ENCODE data around the gene VWA5B1.

VWA5B1 gene

DNA sequence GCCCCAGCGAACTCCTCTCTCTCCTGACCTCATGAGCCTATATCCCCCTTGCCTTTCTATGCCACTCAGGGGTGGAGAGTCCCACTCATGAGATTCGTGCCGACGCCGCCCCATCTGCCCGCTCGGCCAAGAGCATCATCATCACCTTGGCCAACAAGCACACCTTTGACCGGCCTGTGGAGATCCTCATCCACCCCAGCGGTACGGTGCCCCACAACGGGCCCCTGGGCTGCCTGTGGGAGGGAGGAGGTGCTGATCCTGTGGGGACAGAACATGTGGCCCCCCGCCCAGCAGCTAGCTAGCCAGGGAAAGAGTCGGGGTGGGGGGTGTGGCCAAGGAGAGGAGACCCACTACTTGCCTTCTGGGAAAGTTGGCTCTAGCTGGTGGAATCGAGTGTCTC, 27.8 kb downstream of the VWA5B1 start:
- TF ChIP-seq Cebpa-rat (IDR thresholded peaks at IDR 0.05), result no peak
- Histone ChIP-seq H3K9ac (no peak overlapping the region), H3K27ac (no peak overlapping the region), H3K4me1 (peaks cover 16 to 24% (median 20%) of the 10 kb centered on the region in 10 experiments), H3K4me3 (no peak overlapping the region), H3K4me2 (no peak overlapping the region), H3K9me3 (replicated peaks in 1 of 11) (no peaks in the 10 kb centered on the region), H3K36me3 (no peaks in the 10 kb centered on the region), H4K20me1 (no peaks in the 10 kb centered on the region), H3K27me3 (peaks cover 0 to 5% (median 0%) of the 10 kb centered on the region in 11 experiments; a peak in 1 of 22 replicates)

DNA sequence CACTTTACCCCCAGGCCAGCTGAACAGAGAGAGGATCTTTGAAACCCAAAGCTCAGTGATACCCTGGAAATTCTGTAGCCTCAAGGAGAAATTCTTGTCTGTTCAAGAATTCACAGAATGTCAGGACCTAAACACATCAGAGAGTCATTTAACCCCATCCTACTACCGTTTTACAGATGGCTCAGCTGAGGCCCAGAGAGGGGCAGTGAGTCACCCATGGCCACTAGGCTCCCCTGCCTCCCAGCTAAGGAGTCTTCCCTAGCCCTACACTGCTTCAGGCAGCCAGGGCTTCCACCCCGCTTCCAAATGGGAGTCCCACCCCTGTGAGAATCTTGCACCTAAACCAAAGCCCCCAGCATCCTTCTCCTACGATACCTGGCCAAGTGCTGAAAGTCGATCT, 28.3 kb downstream of the VWA5B1 start:
- Histone ChIP-seq H3K4me2 (no peak overlapping the region), H3K4me3 (no peak overlapping the region), H4K20me1 (no peaks in the 10 kb centered on the region), H3K27ac (no peak overlapping the region), H3K9ac (no peak overlapping the region), H3K4me1 (peaks cover 16 to 24% (median 20%) of the 10 kb centered on the region in 10 experiments), H3K36me3 (no peaks in the 10 kb centered on the region), H3K9me3 (replicated peaks in 1 of 11) (no peaks in the 10 kb centered on the region), H3K27me3 (peaks cover 0 to 5% (median 0%) of the 10 kb centered on the region in 11 experiments; a peak in 1 of 22 replicates)
- no peak for TF ChIP-seq Cebpa-rat (IDR thresholded peaks at IDR 0.05)

- Histone ChIP-seq H4K20me1 (no peaks in the 10 kb centered on the region), H3K27me3 (peaks cover 0 to 5% (median 0%) of the 10 kb centered on the region in 11 experiments; a peak in 1 of 22 replicates), H3K4me3 (no peak overlapping the region), H3K4me1 (peaks cover 16 to 24% (median 20%) of the 10 kb centered on the region in 10 experiments), H3K36me3 (no peaks in the 10 kb centered on the region), H3K27ac (no peak overlapping the region), H3K9ac (no peak overlapping the region), H3K9me3 (replicated peaks in 1 of 11) (no peaks in the 10 kb centered on the region), H3K4me2 (no peak overlapping the region)
- TF ChIP-seq Cebpa-rat (IDR thresholded peaks at IDR 0.05), result no peak
Measured at GRCh38 chr1:20319456-20320220, 29.0 kb downstream of the VWA5B1 start.

GRCh38 chr1:20320704-20321103, 30.0 kb downstream of the VWA5B1 start:
- H3K4me1 ChIP-seq, result peaks cover 16 to 24% (median 20%) of the 10 kb centered on the region in 10 experiments
- no peaks in the 10 kb centered on the region for H4K20me1 ChIP-seq
- H3K27ac ChIP-seq, result no peak overlapping the region
- H3K36me3 ChIP-seq, result no peaks in the 10 kb centered on the region
- no peak for TF ChIP-seq Cebpa-rat (IDR thresholded peaks at IDR 0.05)
- no peak overlapping the region for H3K4me3 ChIP-seq
- H3K9me3 ChIP-seq (replicated peaks in 1 of 11), result no peaks in the 10 kb centered on the region
- H3K9ac ChIP-seq, result no peak overlapping the region
- peaks cover 0 to 5% (median 0%) of the 10 kb centered on the region in 11 experiments; a peak in 1 of 22 replicates for H3K27me3 ChIP-seq
- H3K4me2 ChIP-seq, result no peak overlapping the region

DNA sequence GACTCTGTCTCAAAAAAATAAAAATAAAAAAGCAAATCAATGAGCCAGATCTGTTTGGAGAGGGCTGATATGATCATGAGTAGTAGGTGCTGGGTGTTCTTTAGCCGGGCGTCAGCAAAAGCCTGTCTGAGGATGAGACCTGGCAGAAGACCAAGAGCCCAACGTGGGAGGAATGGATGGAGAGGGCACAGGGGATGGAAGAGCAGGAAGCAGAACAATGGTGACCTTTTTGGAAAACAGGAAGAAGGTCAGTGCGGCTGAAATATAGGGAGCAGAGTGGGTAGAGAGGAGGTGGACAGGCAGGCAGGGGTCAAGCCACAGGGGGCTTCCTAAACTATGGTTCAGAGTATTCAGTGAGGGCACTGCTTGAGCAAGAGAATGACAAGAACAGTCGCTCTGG, 30.9 kb downstream of the VWA5B1 start:
- H3K4me3 ChIP-seq, result no peak overlapping the region
- no peak overlapping the region for H3K27ac ChIP-seq
- peaks cover 16 to 24% (median 20%) of the 10 kb centered on the region in 10 experiments for H3K4me1 ChIP-seq
- H3K36me3 ChIP-seq, result no peaks in the 10 kb centered on the region
- H3K27me3 ChIP-seq, result peaks cover 0 to 5% (median 0%) of the 10 kb centered on the region in 11 experiments; a peak in 1 of 22 replicates
- no peaks in the 10 kb centered on the region for H3K9me3 ChIP-seq (replicated peaks in 1 of 11)
- no peak overlapping the region for H3K9ac ChIP-seq
- TF ChIP-seq Cebpa-rat (IDR thresholded peaks at IDR 0.05), result no peak
- H4K20me1 ChIP-seq, result no peaks in the 10 kb centered on the region
- H3K4me2 ChIP-seq, result peak overlapping the region; percentile 14 to 60 (median 51); a peak in 19 of 22 replicates

DNA sequence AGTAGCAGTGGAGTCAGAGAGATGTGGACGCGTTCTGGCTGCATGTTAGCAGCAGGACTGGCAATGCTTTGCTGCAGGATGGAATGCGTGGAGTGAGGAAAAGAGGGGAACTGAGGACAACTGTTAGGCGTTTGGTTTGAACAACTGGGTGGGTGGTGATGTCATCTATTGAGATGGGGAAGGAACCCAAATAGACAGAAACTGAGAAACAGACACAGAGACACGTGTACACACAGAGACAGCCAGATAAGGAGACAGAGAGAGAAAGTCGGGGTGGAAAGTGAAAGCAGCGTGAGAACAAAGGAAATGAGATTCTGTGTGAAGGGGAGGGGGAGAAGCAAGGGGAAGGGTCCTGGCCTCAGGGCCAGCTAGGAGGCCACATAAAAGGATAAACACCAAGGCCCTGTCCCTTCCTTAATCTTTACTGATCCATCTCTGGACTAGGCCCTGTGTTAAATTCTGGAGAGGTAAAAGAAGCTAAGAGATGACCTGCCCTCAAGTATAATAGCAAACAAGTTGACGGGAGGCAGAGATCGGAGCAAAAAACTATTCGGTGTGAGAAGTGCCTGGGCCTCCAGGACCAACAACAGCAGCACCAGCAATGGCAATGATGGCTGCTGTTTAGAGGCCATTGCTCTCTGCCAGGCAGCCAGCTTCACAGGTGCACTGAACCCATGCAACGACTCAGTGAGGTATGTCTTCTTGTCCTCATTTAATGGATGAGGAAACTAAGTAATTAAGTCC, 31.6 kb downstream of the VWA5B1 start:
- TF ChIP-seq Cebpa-rat (IDR thresholded peaks at IDR 0.05), result no peak
- no peaks in the 10 kb centered on the region for H4K20me1 ChIP-seq
- H3K27ac ChIP-seq, result peak overlapping the region in 3 of 11 experiments; percentile 15 to 40 (median 30); a peak in 3 of 22 replicates
- peaks cover 0 to 5% (median 0%) of the 10 kb centered on the region in 11 experiments; a peak in 1 of 22 replicates for H3K27me3 ChIP-seq
- peaks cover 16 to 24% (median 20%) of the 10 kb centered on the region in 10 experiments for H3K4me1 ChIP-seq
- no peaks in the 10 kb centered on the region for H3K36me3 ChIP-seq
- H3K9me3 ChIP-seq (replicated peaks in 1 of 11), result no peaks in the 10 kb centered on the region
- H3K9ac ChIP-seq, result no peak overlapping the region
- H3K4me2 ChIP-seq, result peak overlapping the region; percentile 14 to 60 (median 51)
- no peak overlapping the region for H3K4me3 ChIP-seq

DNA sequence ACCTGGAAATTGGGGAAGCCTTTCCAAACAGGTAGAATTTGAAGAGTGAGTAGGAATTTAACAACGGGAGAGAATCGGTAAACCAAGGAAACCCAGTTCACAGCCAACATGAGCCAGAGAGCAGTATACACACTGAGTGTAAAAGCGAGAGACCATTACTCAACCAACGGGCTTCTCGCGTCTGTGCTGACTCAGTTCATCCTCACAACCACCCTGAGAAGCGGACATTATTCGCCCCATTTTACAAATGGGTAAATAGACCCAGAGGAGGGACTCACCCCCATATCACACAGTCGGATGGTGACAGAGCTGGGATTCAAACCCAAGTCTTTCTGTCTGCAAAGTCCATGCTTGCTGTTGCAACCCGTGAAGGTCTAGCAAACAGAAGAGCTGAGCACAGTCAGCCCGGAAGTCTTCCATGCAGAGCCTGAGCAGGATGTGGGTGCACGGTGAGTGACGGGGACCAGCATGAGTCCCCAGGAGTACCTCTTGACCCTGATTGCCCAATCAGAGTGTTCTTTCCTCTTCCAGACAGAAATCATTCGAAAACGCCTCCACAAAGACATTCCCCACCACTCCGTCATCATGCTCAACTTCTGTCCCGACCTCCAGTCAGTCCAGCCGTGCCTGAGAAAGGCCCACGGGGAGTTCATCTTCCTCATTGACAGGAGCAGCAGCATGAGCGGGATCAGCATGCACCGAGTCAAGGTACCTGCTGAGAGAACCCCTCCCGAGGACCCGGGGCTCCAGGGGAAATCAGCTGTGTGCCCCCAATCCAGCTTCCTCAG, 32.3 kb downstream of the VWA5B1 start:
- Histone ChIP-seq H3K4me3 (no peak overlapping the region), H3K9me3 (replicated peaks in 1 of 11) (no peaks in the 10 kb centered on the region), H3K4me2 (peak overlapping the region; percentile 14 to 60 (median 51)), H4K20me1 (no peaks in the 10 kb centered on the region), H3K36me3 (no peaks in the 10 kb centered on the region), H3K4me1 (peaks cover 16 to 24% (median 20%) of the 10 kb centered on the region in 10 experiments), H3K9ac (no peak overlapping the region), H3K27me3 (peaks cover 0 to 5% (median 0%) of the 10 kb centered on the region in 11 experiments; a peak in 1 of 22 replicates), H3K27ac (no peak overlapping the region)
- 0 out of 22 replicates have a peak, but pooled peaks of 2 of the 11 experiments have one; percentile 10 to 36 for TF ChIP-seq Cebpa-rat (IDR thresholded peaks at IDR 0.05)

- no peak overlapping the region for H3K27ac ChIP-seq
- no peak overlapping the region for H3K4me3 ChIP-seq
- peak overlapping the region in 8 of 11 experiments; percentile 14 to 60 (median 52); a peak in 9 of 22 replicates for H3K4me2 ChIP-seq
- peaks cover 16 to 24% (median 20%) of the 10 kb centered on the region in 10 experiments for H3K4me1 ChIP-seq
- peaks cover 0 to 5% (median 0%) of the 10 kb centered on the region in 11 experiments; a peak in 1 of 22 replicates for H3K27me3 ChIP-seq
- H3K9ac ChIP-seq, result no peak overlapping the region
- no peaks in the 10 kb centered on the region for H3K36me3 ChIP-seq
- H4K20me1 ChIP-seq, result no peaks in the 10 kb centered on the region
- TF ChIP-seq Cebpa-rat (IDR thresholded peaks at IDR 0.05), result no peak
- H3K9me3 ChIP-seq (replicated peaks in 1 of 11), result no peaks in the 10 kb centered on the region
Measured at GRCh38 chr1:20323613-20323920, 32.9 kb downstream of the VWA5B1 start.

Data from BLaER1 treated with 17β-estradiol and CSF1 and Interleukin-3, amounts not matched to agents 10 nM and 100 nM (cell line).